RPMI8226 (cell line): ENCODE measurements around the gene KCNAB1.

Experiments
- DNase-seq: peaks from one replicate; pipeline ENCODE4 v3.0.0-alpha.2; 2015

KCNAB1 gene

GRCh38 chr3:156586905-156587759, 466.8 kb downstream of the KCNAB1 start:
- no peak for DNase-seq

DNA sequence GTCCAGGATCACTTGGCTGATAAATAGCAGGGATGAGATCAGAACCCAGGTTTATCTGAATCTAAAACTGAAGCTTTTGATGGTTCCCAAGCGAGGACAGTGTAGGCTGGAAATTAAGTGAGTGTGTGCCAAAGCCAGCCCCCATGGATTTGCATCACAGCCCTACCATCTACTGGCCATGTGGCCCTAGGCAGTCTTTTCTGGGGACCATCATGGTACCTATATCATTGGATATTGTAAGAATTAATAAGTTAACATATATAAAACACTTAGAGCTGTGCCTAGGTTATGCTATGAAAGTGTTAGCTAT, 467.3 kb downstream of the KCNAB1 start:
- DNase-seq = no peak
